Measurements from ENCODE around the gene NCOA7.

Gene NCOA7

DNA sequence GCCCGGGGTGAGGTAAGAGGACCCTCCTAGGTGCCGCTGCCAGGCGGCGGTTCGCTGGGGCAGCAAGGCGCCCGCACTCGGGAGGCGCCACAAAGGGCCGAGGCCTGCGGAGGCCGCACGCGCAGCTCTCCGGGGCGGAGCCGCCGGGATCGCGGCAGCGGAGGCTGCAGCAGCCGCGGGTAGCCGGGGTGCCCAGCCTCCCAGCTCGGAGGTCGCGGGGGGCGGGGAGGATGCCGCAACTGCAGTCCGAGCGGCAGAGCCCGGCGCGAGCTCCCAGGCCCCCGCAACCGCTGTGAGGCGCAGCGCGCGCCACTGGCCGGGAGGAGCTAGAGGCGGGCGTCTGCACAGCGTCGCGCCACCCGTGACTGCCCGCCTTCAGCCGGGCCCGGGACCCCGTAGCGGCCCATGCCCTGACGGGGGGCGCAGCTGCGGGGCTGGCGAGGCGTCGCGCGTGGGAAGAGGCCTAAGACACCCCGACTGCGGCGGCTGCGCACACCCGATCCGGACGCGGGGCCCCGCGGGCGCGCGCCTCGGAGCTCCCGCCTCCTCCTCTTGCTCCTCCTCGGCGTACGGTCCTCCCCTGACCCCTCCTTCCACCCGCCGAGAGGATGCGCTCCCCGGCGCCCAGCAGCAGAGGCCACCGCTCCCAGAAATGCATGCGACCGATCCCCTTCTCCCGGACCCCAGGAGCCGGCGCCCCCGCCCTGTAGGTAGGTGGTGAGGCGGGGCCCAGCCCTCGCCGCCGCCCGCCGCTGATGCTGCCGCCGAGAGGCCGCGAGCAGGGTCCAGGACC is at the start of gene NCOA7:
NCOA7 (plus strand) TSS at position 603 of the 793 bp plus-strand sequence. CDS start 24,395 bp downstream, outside the sequence.
- ATAC-seq: peak; percentile 78 to 80

- peak; percentile 45 to 60 for ATAC-seq
Observed at GRCh38 chr6:125741336-125741735, 49.4 kb upstream of the NCOA7 start.

- ATAC-seq: no peak
Observed at GRCh38 chr6:125742024-125742423, 48.7 kb upstream of the NCOA7 start.

GRCh38 chr6:125742464-125743120 is 48.2 kb upstream of the NCOA7 start:
- ATAC-seq: no peak

DNA sequence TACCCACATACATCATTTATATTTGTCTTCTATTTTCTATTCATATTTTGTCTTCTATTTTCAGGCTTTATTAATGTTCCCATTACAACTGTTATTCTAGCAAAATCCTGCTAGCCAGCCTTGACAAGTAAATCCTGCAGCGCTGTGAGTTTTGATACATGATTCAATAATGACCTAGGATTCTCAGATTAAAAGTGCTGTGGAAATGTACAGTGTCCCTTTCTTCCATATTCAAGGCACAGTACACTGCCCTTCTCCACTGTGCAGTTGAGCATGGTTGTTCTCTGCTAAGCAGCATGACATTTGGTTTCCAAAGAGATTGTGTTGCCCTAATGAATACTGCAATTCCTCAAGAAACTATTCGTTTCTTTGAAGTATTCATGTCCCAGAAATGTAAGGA is 47.2 kb upstream of the NCOA7 start:
- no peak for ATAC-seq

GRCh38 chr6:125745281-125746018 is 45.3 kb upstream of the NCOA7 start:
- no peak for ATAC-seq

- no peak for ATAC-seq
Observed at GRCh38 chr6:125746019-125746414, 44.7 kb upstream of the NCOA7 start.

- ATAC-seq: peak; percentile 64 to 67
Observed at GRCh38 chr6:125746731-125747588, 43.8 kb upstream of the NCOA7 start.

GRCh38 chr6:125747589-125748405 is 43.0 kb upstream of the NCOA7 start:
- no peak for ATAC-seq

DNA sequence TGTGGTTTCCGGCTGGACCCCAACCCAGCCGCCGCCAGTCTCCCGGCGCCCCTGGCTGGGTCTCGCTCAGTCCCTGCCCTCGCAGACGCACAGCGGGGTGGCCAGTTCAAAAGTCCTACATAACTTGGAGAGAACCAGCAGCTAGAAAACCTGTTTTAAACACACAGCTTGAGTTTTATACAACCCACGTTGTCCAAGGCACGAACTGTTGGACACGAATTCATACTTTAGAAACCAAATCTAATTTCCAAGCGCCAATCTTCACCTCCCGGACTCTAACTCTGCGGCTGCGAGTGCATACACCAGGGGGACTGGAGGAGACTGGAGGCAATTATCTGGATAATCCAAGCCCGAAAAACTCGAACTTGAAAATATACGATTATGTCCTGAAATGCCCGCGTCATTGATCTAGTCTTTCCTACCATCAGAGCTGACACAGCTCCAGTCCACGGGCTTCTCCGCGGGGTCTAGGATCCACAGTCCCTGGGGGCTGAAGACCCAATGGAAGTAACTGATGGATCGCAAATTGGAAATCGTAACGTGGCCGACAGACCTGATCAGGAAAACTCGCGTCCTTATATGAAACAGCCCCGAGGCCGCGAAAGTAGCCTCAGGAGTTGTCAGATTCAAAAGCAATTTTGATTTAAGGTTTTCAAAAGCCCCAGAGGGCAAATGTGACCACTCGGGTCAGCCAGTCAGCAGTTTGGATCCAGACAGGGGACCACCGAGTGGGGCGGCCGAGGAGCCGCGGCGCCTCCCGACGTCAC is 42.2 kb upstream of the NCOA7 start:
- no peak for ATAC-seq

DNA sequence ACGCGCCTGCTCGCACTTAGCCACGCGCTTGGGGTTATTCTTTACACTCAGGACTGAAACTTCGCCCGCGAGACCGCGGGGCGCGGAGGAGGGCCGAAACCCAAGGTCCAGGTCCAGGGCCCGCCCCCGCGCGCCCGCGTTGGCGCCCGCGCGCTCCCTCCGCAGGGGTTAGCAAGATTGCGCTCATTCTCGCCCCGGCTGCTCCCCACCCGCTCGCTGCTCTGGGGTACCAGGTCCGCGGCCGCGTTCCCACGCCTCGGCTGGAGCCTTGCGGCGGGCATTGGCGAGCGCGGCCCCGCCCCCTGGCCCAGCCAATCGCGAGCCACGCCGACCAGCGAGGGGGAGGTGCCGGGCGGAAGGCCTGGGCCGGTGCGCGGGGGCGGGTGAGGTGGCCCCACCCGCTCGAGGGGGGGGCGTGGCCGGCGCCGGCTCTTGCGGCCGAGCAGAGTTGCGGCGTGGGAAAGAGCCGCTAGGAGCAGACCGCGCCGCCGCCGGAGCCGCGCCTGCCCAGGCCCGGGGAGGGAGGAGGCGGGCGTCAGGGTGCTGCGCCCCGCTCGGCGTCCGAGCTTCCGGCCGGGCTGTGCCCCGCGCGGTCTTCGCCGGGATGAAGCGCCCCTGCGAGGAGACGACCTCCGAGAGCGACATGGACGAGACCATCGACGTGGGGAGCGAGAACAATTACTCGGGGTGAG is 41.4 kb upstream of the NCOA7 start, which contains the start of gene HEY2:
HEY2 (plus strand) TSS at position 460 of the 692 bp plus-strand sequence; CDS start at position 605, 145 bp downstream.
- peak; percentile 77 to 80 for ATAC-seq

GRCh38 chr6:125749865-125750691 is 40.7 kb upstream of the NCOA7 start:
- no peak for ATAC-seq

- no peak for ATAC-seq
Observed at GRCh38 chr6:125750692-125751333, 39.9 kb upstream of the NCOA7 start.

GRCh38 chr6:125751334-125751916 is 39.3 kb upstream of the NCOA7 start:
- ATAC-seq: no peak

- ATAC-seq: no peak
Observed at GRCh38 chr6:125752773-125753172, 38.0 kb upstream of the NCOA7 start.

- ATAC-seq: no peak
Observed at GRCh38 chr6:125753218-125753936, 37.4 kb upstream of the NCOA7 start.

DNA sequence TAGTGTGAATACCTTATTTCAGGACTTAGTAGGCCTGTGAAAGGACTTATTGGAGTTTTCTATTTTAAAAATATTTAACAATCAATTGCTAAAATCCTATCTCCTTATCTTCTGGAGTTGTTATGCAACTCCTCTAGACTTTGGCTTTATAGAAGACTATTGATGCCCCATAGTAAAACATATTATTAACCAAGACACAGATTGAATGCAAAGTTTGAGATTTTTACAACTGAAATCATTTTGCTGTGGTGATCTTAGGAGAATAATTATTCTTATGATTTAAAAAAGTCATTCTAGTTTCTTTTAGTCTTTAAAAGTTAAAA is 36.9 kb upstream of the NCOA7 start:
- no peak for ATAC-seq

DNA sequence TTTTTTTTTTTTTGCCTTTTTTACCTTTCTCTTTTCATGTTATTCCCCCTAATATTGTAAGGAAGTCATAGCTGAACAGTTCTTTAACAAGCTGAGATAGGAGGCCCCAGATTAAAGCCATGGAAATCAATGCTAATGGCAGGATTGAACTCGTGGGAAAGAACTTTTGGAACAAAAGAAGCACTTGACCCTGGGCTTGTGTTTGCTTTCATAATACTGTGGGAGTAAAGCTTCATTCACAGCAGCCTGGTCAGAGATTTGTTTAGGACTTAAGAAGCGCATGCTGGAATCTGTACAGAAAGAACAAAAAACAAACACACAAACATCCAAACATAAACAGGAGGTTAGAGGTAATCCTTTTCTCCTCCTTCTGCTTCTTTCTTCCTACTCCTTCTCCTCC is 36.2 kb upstream of the NCOA7 start:
- no peak for ATAC-seq

All from activated CD4-positive, CD25-positive, alpha-beta regulatory T cell treated with anti-CD3 and anti-CD28 coated beads, Interleukin-2, amount 50 U/mL, for 24 hours (primary cell).